Suppressor macrophage treated with lipopolysaccharide for 4 hours (primary cell): ENCODE data around the gene SLC22A31.
"Not testable (repeated sequence)": the region's sequence is repeated elsewhere in the genome, so short reads cannot be mapped to it uniquely, and the experiment has no call there.

Experiments used
- DNase-seq: peaks from one replicate; pipeline ENCODE4 v3.0.0-alpha.2; 2020

Gene SLC22A31

GRCh38 chr16:89178453-89179147 is 21.7 kb downstream of the SLC22A31 start:
- DNase-seq = no peak

GRCh38 chr16:89177501-89177900 is 22.8 kb downstream of the SLC22A31 start:
- DNase-seq = no peak

GRCh38 chr16:89176717-89177116 is 23.6 kb downstream of the SLC22A31 start:
- no peak for DNase-seq

GRCh38 chr16:89176147-89176690 is 24.1 kb downstream of the SLC22A31 start:
- no peak for DNase-seq

DNA sequence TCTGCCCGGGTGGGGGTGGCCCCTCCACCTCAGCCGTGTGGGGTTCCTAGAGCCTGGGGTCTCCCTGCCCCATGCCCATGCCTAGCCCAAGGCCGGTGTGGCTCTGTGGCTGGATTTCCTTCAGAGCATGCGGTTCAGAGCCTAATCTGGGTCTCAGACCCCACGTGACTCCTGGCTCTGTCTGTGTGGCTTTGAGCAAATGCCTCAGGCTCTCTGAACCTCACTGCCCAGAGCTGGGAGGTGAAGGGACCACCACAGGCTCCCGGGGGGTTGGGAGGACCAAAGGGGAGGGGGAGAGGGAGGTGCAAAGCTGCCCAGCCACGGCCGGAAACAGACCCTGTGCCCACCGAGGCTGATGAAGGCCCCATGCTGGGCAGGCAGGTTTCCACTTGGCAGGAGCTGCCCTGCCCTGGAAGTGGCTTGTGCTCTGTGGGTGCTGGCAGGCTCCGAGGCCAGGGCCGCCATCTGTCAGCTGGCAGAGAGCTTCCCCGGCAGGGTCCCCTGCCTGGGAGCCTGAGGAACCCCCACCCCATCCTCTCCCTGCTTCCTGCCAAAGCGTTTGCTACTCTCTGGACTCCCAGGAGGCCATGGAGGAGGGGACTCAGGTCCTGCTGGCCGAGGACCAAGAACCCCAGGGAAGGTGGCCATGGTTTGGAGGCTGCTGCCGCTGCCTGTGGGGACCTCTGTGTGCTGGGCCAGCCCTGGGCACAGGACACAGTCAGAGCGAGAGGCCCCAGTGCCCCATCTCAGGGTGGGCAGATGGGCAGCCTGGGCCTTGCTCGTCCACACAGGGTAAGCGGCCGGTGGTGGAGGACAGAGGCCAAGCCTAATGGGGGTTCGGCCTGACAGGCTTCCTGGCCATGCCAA is 24.8 kb downstream of the SLC22A31 start:
- DNase-seq = no peak

DNA sequence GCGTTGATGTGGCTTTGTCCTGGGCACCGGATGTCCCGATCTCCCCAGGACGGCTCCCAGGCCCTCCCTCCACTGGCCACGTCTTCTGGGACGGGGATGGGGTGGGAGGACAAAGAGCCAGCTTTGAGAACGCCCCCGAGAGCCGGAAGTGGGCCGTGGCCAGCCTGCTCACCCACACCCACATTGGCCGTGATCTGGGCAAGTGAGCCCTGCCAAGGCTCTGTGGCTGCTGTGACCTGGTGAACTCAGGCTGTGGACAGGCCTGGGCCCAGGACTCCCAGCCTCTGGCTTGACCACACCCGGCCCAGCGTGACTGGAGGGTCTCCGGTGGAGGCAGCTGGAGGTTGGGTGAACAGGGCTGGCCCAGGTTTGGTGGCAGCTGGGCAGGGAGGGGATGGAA is 25.5 kb downstream of the SLC22A31 start:
- DNase-seq = no peak

DNA sequence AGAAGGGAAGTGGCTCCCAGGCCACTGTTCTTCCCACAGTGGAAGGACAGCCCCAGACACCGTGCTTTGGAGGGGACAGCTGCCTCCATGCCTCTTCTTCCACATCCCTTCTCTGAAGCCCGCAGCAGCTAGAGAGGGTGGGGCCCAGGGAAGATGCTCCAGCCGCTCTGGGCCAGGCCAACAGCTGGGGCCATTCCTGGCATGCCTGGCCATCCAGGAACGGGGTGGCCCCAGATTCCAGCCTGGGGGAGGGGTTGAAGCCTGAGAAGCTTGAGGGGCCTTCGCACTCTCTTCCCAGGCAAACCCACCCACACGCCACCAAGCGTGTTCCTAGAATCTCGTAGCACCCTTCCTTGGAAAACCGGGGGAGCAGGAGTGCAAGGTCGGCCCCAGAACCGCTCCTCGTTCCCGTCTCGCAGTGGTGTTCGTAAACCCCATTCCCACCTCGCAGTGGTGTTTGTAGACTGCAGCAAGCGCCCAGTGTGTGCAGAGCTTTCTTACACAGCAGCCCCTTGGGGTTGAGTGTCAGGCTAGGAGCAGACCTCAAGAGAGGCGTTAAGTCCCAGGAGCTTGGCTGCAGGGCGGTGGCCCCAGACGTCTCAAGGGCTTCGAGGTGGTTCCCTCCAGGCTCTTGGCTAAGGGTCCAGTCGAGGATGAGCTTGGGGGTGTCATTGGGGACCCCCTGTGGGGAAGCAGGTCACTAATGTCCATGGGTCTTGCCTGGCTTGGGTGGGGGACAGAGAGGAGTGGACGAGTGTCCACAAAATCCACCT is 26.1 kb downstream of the SLC22A31 start:
- no peak for DNase-seq

DNA sequence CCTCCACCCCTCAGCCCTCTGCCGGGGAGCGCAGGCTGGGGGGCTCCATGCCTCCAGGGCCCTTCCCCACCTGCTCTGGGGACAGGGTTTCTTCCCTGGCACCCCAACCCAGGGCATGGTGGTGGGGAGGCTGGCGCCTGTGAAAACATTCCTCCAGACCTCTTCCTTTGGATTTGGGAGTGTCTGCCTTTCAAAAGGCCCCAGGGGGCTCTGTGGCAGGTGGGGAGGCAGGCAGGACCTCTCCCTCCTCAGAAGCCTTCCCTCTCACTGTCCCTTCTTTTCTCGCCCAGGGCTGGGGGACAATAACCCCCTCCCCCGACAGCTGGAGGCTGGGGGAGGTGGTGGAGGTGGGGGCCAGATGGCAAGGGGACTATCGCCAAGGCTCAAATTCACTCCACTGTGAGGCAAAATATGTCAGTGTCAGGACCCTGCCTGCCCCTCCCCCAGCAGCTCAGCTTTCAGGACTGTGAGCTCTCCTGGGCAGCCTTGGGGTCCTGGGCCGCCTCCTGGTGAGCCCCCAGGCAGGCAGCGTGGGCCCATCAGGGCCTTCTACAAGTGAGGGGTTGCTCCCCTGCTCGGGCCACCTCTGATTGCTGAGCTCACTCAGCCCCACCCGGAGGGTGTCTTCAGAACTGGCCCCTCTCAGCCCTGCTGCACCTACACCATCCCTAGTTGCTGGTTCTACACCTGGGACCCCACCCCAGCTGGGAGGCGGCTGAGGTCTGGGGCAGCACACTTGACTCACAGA is 27.0 kb downstream of the SLC22A31 start:
- no peak for DNase-seq

GRCh38 chr16:89172528-89173173 is 27.7 kb downstream of the SLC22A31 start:
- no peak for DNase-seq

DNA sequence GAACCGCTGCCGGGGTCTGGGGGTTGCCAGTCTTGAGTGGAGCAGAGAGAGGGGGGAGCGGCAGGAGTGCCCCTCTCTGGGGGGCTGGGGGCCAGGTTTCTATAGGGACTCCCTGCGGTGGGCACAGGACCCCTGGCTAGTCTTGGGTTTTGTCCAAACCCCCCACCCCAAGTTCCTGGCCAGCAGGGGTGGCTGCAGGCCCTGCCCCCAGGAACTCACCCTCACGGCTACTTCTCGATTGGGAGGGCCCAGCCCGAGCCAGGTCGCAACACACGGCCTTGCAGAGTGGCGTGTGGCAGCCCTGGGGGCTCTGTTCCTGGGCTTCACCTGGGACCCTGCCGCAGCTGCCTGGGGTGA is 28.2 kb downstream of the SLC22A31 start:
- no peak for DNase-seq

DNA sequence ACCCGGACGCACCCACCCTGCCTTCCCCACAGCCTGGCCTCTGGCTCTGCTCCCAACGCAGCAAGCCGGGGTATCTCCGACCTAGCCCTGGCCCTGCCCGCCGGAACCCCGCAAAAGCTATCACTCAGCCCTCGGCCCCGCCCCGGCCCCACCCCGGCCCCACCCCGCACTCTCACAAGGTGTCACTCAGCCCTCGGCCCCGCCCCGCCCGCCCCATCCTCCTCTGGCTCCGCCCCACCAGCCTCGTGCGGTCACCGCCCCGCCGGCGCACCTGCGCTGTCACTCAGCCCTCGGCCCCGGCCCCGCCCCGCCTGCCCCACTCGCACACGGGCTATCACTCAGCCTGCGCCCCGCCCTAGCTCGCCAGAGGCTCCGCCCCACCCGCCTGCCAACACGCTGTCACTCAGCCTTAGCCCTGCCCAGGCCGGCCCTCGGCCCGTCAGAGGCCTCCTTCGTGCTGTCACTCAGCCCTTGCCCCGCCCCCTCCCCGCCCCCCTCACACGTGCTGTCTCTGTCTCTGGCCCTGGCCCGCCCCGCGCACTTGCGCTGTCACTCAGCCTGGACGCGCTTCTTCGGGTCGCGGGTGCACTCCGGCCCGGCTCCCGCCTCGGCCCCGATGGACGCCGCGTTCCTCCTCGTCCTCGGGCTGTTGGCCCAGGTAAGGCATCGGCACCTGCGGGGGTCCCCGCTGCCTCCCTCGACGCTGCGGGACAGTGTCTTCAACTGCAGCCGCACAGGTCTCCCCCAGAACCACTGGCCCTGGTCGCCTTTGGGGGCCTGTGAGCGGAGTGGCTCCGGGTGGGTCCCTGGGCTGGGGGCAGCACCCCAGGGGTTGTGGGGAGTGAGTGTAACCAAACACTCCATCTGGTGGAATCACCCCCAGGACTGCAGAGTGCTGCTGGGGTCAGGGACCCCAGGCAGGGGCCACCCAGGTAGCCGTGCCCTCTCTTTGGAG is 28.8 kb downstream of the SLC22A31 start, which contains the start of gene CDH15:
TSS of gene CDH15 (plus strand) at position 533 of the 955 bp plus-strand sequence. CDS start at position 617, 84 bp downstream.
- peak; percentile 92 for DNase-seq

GRCh38 chr16:89170346-89171215 is 29.8 kb downstream of the SLC22A31 start:
- DNase-seq = no peak

- no peak for DNase-seq
Observed at GRCh38 chr16:89169778-89170177, 30.6 kb downstream of the SLC22A31 start.

- DNase-seq = no peak
Observed at GRCh38 chr16:89168381-89169189, 31.8 kb downstream of the SLC22A31 start.

GRCh38 chr16:89167425-89167941 is 32.9 kb downstream of the SLC22A31 start:
- DNase-seq = peak; percentile 92

GRCh38 chr16:89166696-89167424 is 33.5 kb downstream of the SLC22A31 start:
- DNase-seq = no peak

GRCh38 chr16:89165681-89165979 is 34.7 kb downstream of the SLC22A31 start:
- not testable (repeated sequence) for DNase-seq
